ENCODE results near the gene CERT1.

DNA sequence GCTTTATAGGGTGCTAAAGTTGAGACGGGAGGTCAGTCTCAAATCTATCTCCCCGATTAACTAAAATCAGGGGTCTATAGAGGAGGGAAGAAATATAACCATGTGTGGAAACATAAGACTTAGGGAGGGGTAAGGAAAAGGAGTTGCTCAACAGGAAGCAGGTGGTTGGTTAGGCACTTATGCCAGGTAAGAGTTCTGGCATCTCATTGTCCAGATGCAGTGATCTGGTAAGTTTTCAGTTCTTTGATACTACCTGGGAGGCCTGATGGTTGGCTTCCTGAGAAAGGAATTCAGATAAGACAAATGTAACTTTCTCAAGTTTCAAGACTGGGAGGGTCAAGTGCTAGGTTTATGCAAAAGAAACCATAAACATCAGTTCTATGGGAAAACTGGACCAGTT is 47.7 kb downstream of the CERT1 start:
- no peak for TF ChIP-seq YY1 (IDR thresholded peaks at IDR 0.05; ENCODE audit: insufficient read depth, insufficient read length)
- TF ChIP-seq SUZ12 (IDR thresholded peaks at IDR 0.05; ENCODE audit: extremely low read depth, insufficient read depth, insufficient read length): no peak
- no peak for TF ChIP-seq ZNF274 (IDR thresholded peaks at IDR 0.05; ENCODE audit: low read depth, low read length)

Measured in NT2/D1 (cell line).